ENCODE data around the gene BCL11B.

Gene BCL11B

GRCh38 chr14:99213101-99213500, 58.9 kb downstream of the BCL11B start:
- Histone ChIP-seq H3K27ac (ENCODE audit: low read depth, low read length) (no peak overlapping the region), H3K4me1 (ENCODE audit: control insufficient read depth in 1 of 2, insufficient read depth in 2 of 2, low read length in 2 of 2) (peaks cover 4 to 17% of the 10 kb centered on the region in 2 donors), H3K4me3 (ENCODE audit: low read depth in 1 of 2, low read length in 2 of 2) (no peak overlapping the region), H3K27me3 (ENCODE audit: control insufficient read depth in 1 of 2, insufficient read depth in 2 of 2, low read length in 2 of 2) (no peaks in the 10 kb centered on the region), H3K36me3 (ENCODE audit: control insufficient read depth in 1 of 2, insufficient read depth in 2 of 2, low read length in 2 of 2) (peaks cover 0 to 9% of the 10 kb centered on the region in 2 donors), H3K9ac (ENCODE audit: low read depth in 1 of 2, low read length in 2 of 2) (no peak overlapping the region), H3K9me3 (ENCODE audit: control insufficient read depth in 1 of 2, low read length in 2 of 2) (no peaks in the 10 kb centered on the region)

- Histone ChIP-seq H3K9me3 (ENCODE audit: control insufficient read depth in 1 of 2, low read length in 2 of 2) (no peaks in the 10 kb centered on the region), H3K27ac (ENCODE audit: low read depth, low read length) (no peak overlapping the region), H3K27me3 (ENCODE audit: control insufficient read depth in 1 of 2, insufficient read depth in 2 of 2, low read length in 2 of 2) (no peaks in the 10 kb centered on the region), H3K4me1 (ENCODE audit: control insufficient read depth in 1 of 2, insufficient read depth in 2 of 2, low read length in 2 of 2) (peaks cover 4 to 17% of the 10 kb centered on the region in 2 donors), H3K36me3 (ENCODE audit: control insufficient read depth in 1 of 2, insufficient read depth in 2 of 2, low read length in 2 of 2) (peaks cover 0 to 9% of the 10 kb centered on the region in 2 donors), H3K4me3 (ENCODE audit: low read depth in 1 of 2, low read length in 2 of 2) (no peak overlapping the region), H3K9ac (ENCODE audit: low read depth in 1 of 2, low read length in 2 of 2) (no peak overlapping the region)
These were observed 59.4 kb downstream of the BCL11B start for GRCh38 chr14:99212646-99213045.

GRCh38 chr14:99212199-99212598, 59.8 kb downstream of the BCL11B start:
- H3K4me3 ChIP-seq (ENCODE audit: low read depth in 1 of 2, low read length in 2 of 2), result no peak overlapping the region
- peaks cover 4 to 17% of the 10 kb centered on the region in 2 donors for H3K4me1 ChIP-seq (ENCODE audit: control insufficient read depth in 1 of 2, insufficient read depth in 2 of 2, low read length in 2 of 2)
- H3K9me3 ChIP-seq (ENCODE audit: control insufficient read depth in 1 of 2, low read length in 2 of 2), result no peaks in the 10 kb centered on the region
- H3K27me3 ChIP-seq (ENCODE audit: control insufficient read depth in 1 of 2, insufficient read depth in 2 of 2, low read length in 2 of 2), result no peaks in the 10 kb centered on the region
- H3K9ac ChIP-seq (ENCODE audit: low read depth in 1 of 2, low read length in 2 of 2), result no peak overlapping the region
- peaks cover 0 to 9% of the 10 kb centered on the region in 2 donors for H3K36me3 ChIP-seq (ENCODE audit: control insufficient read depth in 1 of 2, insufficient read depth in 2 of 2, low read length in 2 of 2)
- no peak overlapping the region for H3K27ac ChIP-seq (ENCODE audit: low read depth, low read length)

- Histone ChIP-seq H3K9ac (ENCODE audit: low read depth in 1 of 2, low read length in 2 of 2) (no peak overlapping the region), H3K27me3 (ENCODE audit: control insufficient read depth in 1 of 2, insufficient read depth in 2 of 2, low read length in 2 of 2) (no peaks in the 10 kb centered on the region), H3K27ac (ENCODE audit: low read depth, low read length) (no peak overlapping the region), H3K4me1 (ENCODE audit: control insufficient read depth in 1 of 2, insufficient read depth in 2 of 2, low read length in 2 of 2) (peaks cover 4 to 17% of the 10 kb centered on the region in 2 donors), H3K36me3 (ENCODE audit: control insufficient read depth in 1 of 2, insufficient read depth in 2 of 2, low read length in 2 of 2) (peaks cover 0 to 9% of the 10 kb centered on the region in 2 donors), H3K4me3 (ENCODE audit: low read depth in 1 of 2, low read length in 2 of 2) (no peak overlapping the region), H3K9me3 (ENCODE audit: control insufficient read depth in 1 of 2, low read length in 2 of 2) (no peaks in the 10 kb centered on the region)
These were observed 60.6 kb downstream of the BCL11B start for GRCh38 chr14:99211410-99211809.

GRCh38 chr14:99210333-99210732, 61.7 kb downstream of the BCL11B start:
- peaks cover 4 to 17% of the 10 kb centered on the region in 2 donors for H3K4me1 ChIP-seq (ENCODE audit: control insufficient read depth in 1 of 2, insufficient read depth in 2 of 2, low read length in 2 of 2)
- no peak overlapping the region for H3K9ac ChIP-seq (ENCODE audit: low read depth in 1 of 2, low read length in 2 of 2)
- no peak overlapping the region for H3K27ac ChIP-seq (ENCODE audit: low read depth, low read length)
- H3K27me3 ChIP-seq (ENCODE audit: control insufficient read depth in 1 of 2, insufficient read depth in 2 of 2, low read length in 2 of 2), result no peaks in the 10 kb centered on the region
- H3K4me3 ChIP-seq (ENCODE audit: low read depth in 1 of 2, low read length in 2 of 2), result no peak overlapping the region
- peaks cover 0 to 9% of the 10 kb centered on the region in 2 donors for H3K36me3 ChIP-seq (ENCODE audit: control insufficient read depth in 1 of 2, insufficient read depth in 2 of 2, low read length in 2 of 2)
- no peaks in the 10 kb centered on the region for H3K9me3 ChIP-seq (ENCODE audit: control insufficient read depth in 1 of 2, low read length in 2 of 2)

GRCh38 chr14:99209409-99209808, 62.6 kb downstream of the BCL11B start:
- H3K9ac ChIP-seq (ENCODE audit: low read depth in 1 of 2, low read length in 2 of 2), result no peak overlapping the region
- peaks cover 0 to 9% of the 10 kb centered on the region in 2 donors for H3K36me3 ChIP-seq (ENCODE audit: control insufficient read depth in 1 of 2, insufficient read depth in 2 of 2, low read length in 2 of 2)
- H3K27ac ChIP-seq (ENCODE audit: low read depth, low read length), result no peak overlapping the region
- no peaks in the 10 kb centered on the region for H3K9me3 ChIP-seq (ENCODE audit: control insufficient read depth in 1 of 2, low read length in 2 of 2)
- peaks cover 4 to 17% of the 10 kb centered on the region in 2 donors for H3K4me1 ChIP-seq (ENCODE audit: control insufficient read depth in 1 of 2, insufficient read depth in 2 of 2, low read length in 2 of 2)
- no peaks in the 10 kb centered on the region for H3K27me3 ChIP-seq (ENCODE audit: control insufficient read depth in 1 of 2, insufficient read depth in 2 of 2, low read length in 2 of 2)
- no peak overlapping the region for H3K4me3 ChIP-seq (ENCODE audit: low read depth in 1 of 2, low read length in 2 of 2)

GRCh38 chr14:99208318-99208717, 63.7 kb downstream of the BCL11B start:
- Histone ChIP-seq H3K4me3 (ENCODE audit: low read depth in 1 of 2, low read length in 2 of 2) (no peak overlapping the region), H3K36me3 (ENCODE audit: control insufficient read depth in 1 of 2, insufficient read depth in 2 of 2, low read length in 2 of 2) (peaks cover 0 to 6% of the 10 kb centered on the region in 2 donors), H3K4me1 (ENCODE audit: control insufficient read depth in 1 of 2, insufficient read depth in 2 of 2, low read length in 2 of 2) (peaks cover 4 to 15% of the 10 kb centered on the region in 2 donors), H3K27ac (ENCODE audit: low read depth, low read length) (no peak overlapping the region), H3K27me3 (ENCODE audit: control insufficient read depth in 1 of 2, insufficient read depth in 2 of 2, low read length in 2 of 2) (no peaks in the 10 kb centered on the region), H3K9ac (ENCODE audit: low read depth in 1 of 2, low read length in 2 of 2) (no peak overlapping the region), H3K9me3 (ENCODE audit: control insufficient read depth in 1 of 2, low read length in 2 of 2) (no peaks in the 10 kb centered on the region)

GRCh38 chr14:99207456-99207855, 64.5 kb downstream of the BCL11B start:
- peaks cover 4 to 16% of the 10 kb centered on the region in 2 donors for H3K4me1 ChIP-seq (ENCODE audit: control insufficient read depth in 1 of 2, insufficient read depth in 2 of 2, low read length in 2 of 2)
- no peak overlapping the region for H3K9ac ChIP-seq (ENCODE audit: low read depth in 1 of 2, low read length in 2 of 2)
- no peaks in the 10 kb centered on the region for H3K27me3 ChIP-seq (ENCODE audit: control insufficient read depth in 1 of 2, insufficient read depth in 2 of 2, low read length in 2 of 2)
- no peak overlapping the region for H3K27ac ChIP-seq (ENCODE audit: low read depth, low read length)
- peaks cover 0 to 6% of the 10 kb centered on the region in 2 donors for H3K36me3 ChIP-seq (ENCODE audit: control insufficient read depth in 1 of 2, insufficient read depth in 2 of 2, low read length in 2 of 2)
- H3K4me3 ChIP-seq (ENCODE audit: low read depth in 1 of 2, low read length in 2 of 2), result no peak overlapping the region
- H3K9me3 ChIP-seq (ENCODE audit: control insufficient read depth in 1 of 2, low read length in 2 of 2), result no peaks in the 10 kb centered on the region

GRCh38 chr14:99206090-99206489, 65.9 kb downstream of the BCL11B start:
- Histone ChIP-seq H3K4me1 (ENCODE audit: control insufficient read depth in 1 of 2, insufficient read depth in 2 of 2, low read length in 2 of 2) (peaks cover 4 to 11% of the 10 kb centered on the region in 2 donors), H3K27ac (ENCODE audit: low read depth, low read length) (no peak overlapping the region)

GRCh38 chr14:99205086-99205688, 66.8 kb downstream of the BCL11B start:
- H3K9ac ChIP-seq (ENCODE audit: low read depth in 1 of 2, low read length in 2 of 2), result no peak overlapping the region
- H3K27ac ChIP-seq (ENCODE audit: low read depth, low read length), result no peak overlapping the region
- no peaks in the 10 kb centered on the region for H3K36me3 ChIP-seq (ENCODE audit: control insufficient read depth in 1 of 2, insufficient read depth in 2 of 2, low read length in 2 of 2)
- H3K4me1 ChIP-seq (ENCODE audit: control insufficient read depth in 1 of 2, insufficient read depth in 2 of 2, low read length in 2 of 2), result peaks cover 4 to 10% of the 10 kb centered on the region in 2 donors
- H3K9me3 ChIP-seq (ENCODE audit: control insufficient read depth in 1 of 2, low read length in 2 of 2), result no peaks in the 10 kb centered on the region
- H3K27me3 ChIP-seq (ENCODE audit: control insufficient read depth in 1 of 2, insufficient read depth in 2 of 2, low read length in 2 of 2), result no peaks in the 10 kb centered on the region
- no peak overlapping the region for H3K4me3 ChIP-seq (ENCODE audit: low read depth in 1 of 2, low read length in 2 of 2)

More at GRCh38 chr14:99206090-99206489, 65.9 kb downstream of the BCL11B start:
- Histone ChIP-seq H3K4me3 (ENCODE audit: low read depth in 1 of 2, low read length in 2 of 2) (no peak overlapping the region), H3K27me3 (ENCODE audit: control insufficient read depth in 1 of 2, insufficient read depth in 2 of 2, low read length in 2 of 2) (no peaks in the 10 kb centered on the region), H3K36me3 (ENCODE audit: control insufficient read depth in 1 of 2, insufficient read depth in 2 of 2, low read length in 2 of 2) (peaks cover 0 to 2% of the 10 kb centered on the region in 2 donors), H3K9me3 (ENCODE audit: control insufficient read depth in 1 of 2, low read length in 2 of 2) (no peaks in the 10 kb centered on the region), H3K9ac (ENCODE audit: low read depth in 1 of 2, low read length in 2 of 2) (no peak overlapping the region)

Measured in duodenal mucosa (tissue), 2 donors.